GM12878 (cell line): Measurements from ENCODE around the gene C1QB. TPM values are rescaled to one million over a fixed set of nuclear protein-coding genes. Genes with fewer than 3 reads are reported as not detected.

Experiments used
- ATAC-seq: fragments of 200-7000 bp; cut with Tn5 transposase; 3 replicates; pipeline ENCODE4 v1.9.1; 2020; ENCODE audit warnings: mild to moderate bottlenecking, moderate library complexity
- BruUV-seq: library from RNA; stranded (reverse); fragments of 400-500 nt; replicated peaks from 2 replicates; lab custom pipeline; 2021; lab: Mats Ljungman, UMichigan
- CTCF ChIA-PET: fragments of 300-600 bp; sonication (Branson Sonifier 250); formaldehyde crosslinking; extraction: SDS; loops from one replicate; lab custom pipeline; 2021; ENCODE audit warnings: inconsistent platforms; lab: Yijun Ruan, JAX
- POLR2A ChIA-PET: fragments of 350-600 bp; formaldehyde crosslinking; extraction: SDS; loops from one replicate; lab custom pipeline; 2021; ENCODE audit warnings: inconsistent platforms; lab: Charles Lee
- RAD21 ChIA-PET: fragments of 300-600 bp; sonication (Branson Sonifier 250); formaldehyde crosslinking; loops from one replicate; lab custom pipeline; 2023; ENCODE audit warnings: antibody characterized with exemption; ENCODE audit not compliant: unreplicated experiment; lab: Charles Lee
- SMC1A ChIA-PET: fragments of 300-600 bp; sonication (Branson Sonifier 250); formaldehyde crosslinking; loops from one replicate; lab custom pipeline; 2023; ENCODE audit not compliant: unreplicated experiment, uncharacterized antibody; lab: Charles Lee
- DNase-seq: peaks from one replicate; pipeline ENCODE4 v3.0.0-alpha.2; 2011; ENCODE audit warnings: low read depth, low spot score
- FAIRE-seq: peaks from 3 replicates; lab custom pipeline; 2011; peaks lifted over from hg19 to GRCh38; lab: Jason Lieb, UNC
- H2AFZ ChIP-seq: 2 replicates; pipeline ENCODE4 v1.6.0; 2011; ENCODE audit warnings: low read depth, low read length, control low read depth; ENCODE audit not compliant: control insufficient read depth
- H3K27ac ChIP-seq: 2 replicates; pipeline ENCODE4 v1.5.1; 2011; ENCODE audit warnings: control low read depth; ENCODE audit not compliant: control insufficient read depth, insufficient read depth
- H3K27me3 ChIP-seq, 2 experiments: replicated peaks in 1 of 2; 2 replicates each; pipeline versions ENCODE4 v1.6.0 to v1.6.1; 2011; ENCODE audit warnings: low read length in 1 of 2; ENCODE audit not compliant: control insufficient read depth in 2 of 2, insufficient read depth in 2 of 2
- H3K36me3 ChIP-seq, 2 experiments: 2 replicates each; pipeline ENCODE4 v1.5.1; 2011; ENCODE audit warnings: low read length in 1 of 2; ENCODE audit not compliant: control insufficient read depth in 2 of 2, insufficient read depth in 2 of 2
- H3K4me1 ChIP-seq: 2 replicates; pipeline ENCODE4 v1.6.1; 2011; ENCODE audit warnings: mild to moderate bottlenecking, low read length, moderate library complexity, mixed read lengths; ENCODE audit not compliant: control insufficient read depth, insufficient read depth
- H3K4me2 ChIP-seq: 2 replicates; pipeline ENCODE4 v1.6.0; 2011; ENCODE audit warnings: control low read depth; ENCODE audit not compliant: control insufficient read depth, insufficient read depth
- H3K4me3 ChIP-seq: fragments of 200-600 bp; sonication (generic); 2 replicates; pipeline ENCODE4 v1.5.1; 2016
- H3K79me2 ChIP-seq: 2 replicates; pipeline ENCODE4 v1.6.0; 2011; ENCODE audit warnings: low read length; ENCODE audit not compliant: control insufficient read depth, insufficient read depth
- H3K9ac ChIP-seq: 2 replicates; pipeline ENCODE4 v1.8.0; 2011; ENCODE audit warnings: low read length, control low read depth, mixed read lengths; ENCODE audit not compliant: control insufficient read depth, insufficient read depth
- H3K9me3 ChIP-seq: replicated peaks from 3 replicates; pipeline ENCODE4 v1.5.1; 2011; ENCODE audit warnings: mild to moderate bottlenecking, low read length; ENCODE audit not compliant: control insufficient read depth, insufficient read depth
- H4K20me1 ChIP-seq: 2 replicates; pipeline ENCODE4 v1.6.0; 2011; ENCODE audit not compliant: control insufficient read depth, insufficient read depth
- BRCA1 ChIP-seq: IDR thresholded peaks from 2 replicates; pipeline ENCODE4 v1.6.1; 2011; ENCODE audit warnings: low read depth, low read length, improper control_type of control experiment
- CHD4 ChIP-seq: fragments of 200-600 bp; sonication (generic); IDR thresholded peaks from 2 replicates; pipeline ENCODE4 v1.6.1; 2016; ENCODE audit warnings: mild to moderate bottlenecking
- EGR1 ChIP-seq, 2 experiments: IDR thresholded peaks; 1 replicate in 1 of 2; 2 replicates in 1 of 2; pipeline ENCODE4 v1.6.1; 2011 to 2012; ENCODE audit warnings: low read depth in 2 of 2, low read length in 2 of 2, borderline replicate concordance in 1 of 2, mild to moderate bottlenecking in 1 of 2, moderate library complexity in 1 of 2
- ESRRA ChIP-seq: IDR thresholded peaks from 2 replicates; pipeline ENCODE4 v1.6.1; 2012; ENCODE audit warnings: mild to moderate bottlenecking, low read length, improper control_type of control experiment
- MYB ChIP-seq: fragments of 150-350 bp; IDR thresholded peaks from 2 replicates; pipeline ENCODE4 v1.6.1; 2014; ENCODE audit warnings: mild to moderate bottlenecking, low read depth, low read length, borderline replicate concordance
- PAX8 ChIP-seq: fragments of 450-650 bp; IDR thresholded peaks from 2 replicates; pipeline ENCODE4 v1.6.1; 2017; ENCODE audit warnings: mild to moderate bottlenecking, moderate library complexity
- RCOR1 ChIP-seq: conservative IDR thresholded peaks from 2 replicates; pipeline ENCODE4 v1.6.1; 2012; ENCODE audit warnings: low read depth, low read length, improper control_type of control experiment
- RUNX3 ChIP-seq: IDR thresholded peaks from 2 replicates; pipeline ENCODE4 v1.6.1; 2012; ENCODE audit warnings: low read length, inconsistent platforms
- SIX5 ChIP-seq: IDR thresholded peaks from 2 replicates; pipeline ENCODE4 v1.6.1; 2011; ENCODE audit warnings: mild to moderate bottlenecking, low read depth, low read length, moderate library complexity; ENCODE audit not compliant: severe bottlenecking
- SREBF1 ChIP-seq: IDR thresholded peaks from 2 replicates; pipeline ENCODE4 v1.6.1; 2012; ENCODE audit warnings: mild to moderate bottlenecking, low read length
- STAT3 ChIP-seq: IDR thresholded peaks from 2 replicates; pipeline ENCODE4 v1.6.1; 2011; ENCODE audit warnings: low read depth, low read length, improper control_type of control experiment
- SUZ12 ChIP-seq: fragments of 200-600 bp; sonication (generic); IDR thresholded peaks from one replicate; pipeline ENCODE4 v1.6.1; 2018; ENCODE audit warnings: antibody characterized with exemption, mild to moderate bottlenecking; ENCODE audit not compliant: unreplicated experiment
- ZNF384 ChIP-seq: IDR thresholded peaks from 2 replicates; pipeline ENCODE4 v1.6.1; 2012; ENCODE audit warnings: low read depth, mild to moderate bottlenecking, low read length, improper control_type of control experiment, borderline replicate concordance
- in situ Hi-C: fragments of 300-500 bp; cut with MboI; formaldehyde crosslinking; loops from 9 replicates; pipeline ENCODE4 v1.14.3; 2018; ENCODE audit warnings: mixed read lengths
- intact Hi-C: fragments of 100-400 bp; cut with micrococcal nuclease; formaldehyde crosslinking; loops from one replicate; pipeline ENCODE4 v1.14.2; 2022; ENCODE audit not compliant: unreplicated experiment
- polyA plus RNA-seq, 11 experiments: library from polyadenylated mRNA; depleted of rRNA in 4 of 11; unstranded in 6 of 11; stranded (reverse) in 5 of 11; fragments of >200 nt; fragmentation: Nextera tagmentation in 4 of 11; fragmentation: Illumina TruSeq in 1 of 11; extraction: Ambion mirVana in 4 of 11; extraction: Trizol in 1 of 11; gene quantifications; 1 replicate in 1 of 11; 2 replicates in 10 of 11; pipeline versions ENCODE4 v1.2.1 to v1.2.3, GENCODE V29; 2011 to 2016; ENCODE audit warnings: inconsistent platforms in 2 of 11, missing spikeins in 2 of 11, low read depth in 1 of 11
- total RNA-seq, 4 experiments: library from RNA; depleted of rRNA in 3 of 4; stranded (reverse); fragments of >200 nt in 3 of 4; fragmentation: Illumina TruSeq in 1 of 4; extraction: Trizol in 1 of 4; gene quantifications; 2 replicates each; pipeline versions ENCODE4 v1.2.1 to v1.2.3, GENCODE V29; 2013 to 2021
- TF ChIP-seq, protein P1 (sequence below): IDR thresholded peaks from 2 replicates; pipeline ENCODE4 v1.6.1; 2012; ENCODE audit warnings: low read length, inconsistent platforms
- TF ChIP-seq, protein P2 (sequence below): IDR thresholded peaks from 2 replicates; pipeline ENCODE4 v1.6.1; 2012; ENCODE audit warnings: low read depth, low read length, improper control_type of control experiment
- TF ChIP-seq, protein P3 (sequence below): fragments of 450-650 bp; IDR thresholded peaks from 2 replicates; pipeline ENCODE4 v1.6.1; 2017; ENCODE audit warnings: antibody characterized with exemption, mild to moderate bottlenecking, moderate library complexity

Gene C1QB
- total and polyA plus RNA-seq, 10 of the 15 experiments (the other 5 are each of a cell fraction or from before 2014, with no cell fraction given) = 0.62 TPM; not detected in 9

DNA sequence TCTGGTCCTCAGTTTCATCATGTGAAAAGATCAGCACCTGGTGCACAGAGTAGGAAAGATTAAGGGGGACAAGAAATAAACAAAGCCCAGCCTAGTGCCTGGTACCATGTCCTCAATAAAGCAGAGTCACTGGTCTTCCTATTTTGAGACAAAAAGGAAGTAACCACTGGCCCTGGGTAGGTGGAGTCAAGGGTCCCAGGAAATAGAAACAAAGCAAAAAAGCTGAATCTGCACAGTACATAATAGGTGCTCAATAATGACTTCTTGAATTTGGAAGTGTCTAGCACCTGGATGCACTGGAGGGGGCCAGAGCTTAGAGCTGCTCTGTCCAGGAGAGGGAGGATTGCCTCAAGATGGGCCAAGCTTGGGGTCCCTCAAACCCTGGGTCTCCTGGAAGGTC, 55.7 kb downstream of the C1QB start:
- H4K20me1 ChIP-seq = no peaks in the 10 kb centered on the region
- intact Hi-C loops (no loop called here), in situ Hi-C loops (loop anchor here (10.0 kb wide), 1 partner anchor 176 kb away; no protein-coding TSS in a partner anchor)
- H3K79me2 ChIP-seq = no peaks in the 10 kb centered on the region
- H3K27ac ChIP-seq = no peak overlapping the region
- H2AFZ ChIP-seq = no peak overlapping the region
- no peaks in the 10 kb centered on the region for H3K36me3 ChIP-seq
- DNase-seq = no peak
- peaks cover 3 to 12% of the 10 kb centered on the region in 2 experiments for H3K27me3 ChIP-seq
- no peak overlapping the region for H3K4me2 ChIP-seq
- H3K9me3 ChIP-seq = no peaks in the 10 kb centered on the region
- H3K9ac ChIP-seq = no peak overlapping the region
- SMC1A ChIA-PET = interaction anchor here (0.8 to 1.6 kb wide), 3 partner anchors 11 to 37 kb away, joined by 3 to 4 read pairs (median 3); no protein-coding TSS in a partner anchor
- no peak for FAIRE-seq
- BruUV-seq = no TSS peak
- ATAC-seq = no peak
- no peak overlapping the region for H3K4me3 ChIP-seq
- POLR2A ChIA-PET = no interaction called here
- RAD21 ChIA-PET = interaction anchor here (1.5 kb wide), 1 partner anchor 23 kb away, joined by 3 read pairs; no protein-coding TSS in a partner anchor
- CTCF ChIA-PET = interaction anchor here (0.7 to 1.5 kb wide), 4 partner anchors 23 to 255 kb away, joined by 3 to 9 read pairs (median 4); no protein-coding TSS in a partner anchor
- TF ChIP-seq STAT3 (no peak), RCOR1 (no peak), SUZ12 (no peak), CHD4 (no peak), BRCA1 (no peak), SREBF1 (no peak), RUNX3 (no peak), MYB (no peak), SIX5 (no peak), PAX8 (no peak), ZNF384 (no peak), ESRRA (no peak), EGR1 (IDR thresholded peaks at IDR 0.05; ENCODE audit: borderline replicate concordance in 1 of 2, low read depth in 2 of 2, low read length in 2 of 2) (no peak)
- TF ChIP-seq, protein P1, sequence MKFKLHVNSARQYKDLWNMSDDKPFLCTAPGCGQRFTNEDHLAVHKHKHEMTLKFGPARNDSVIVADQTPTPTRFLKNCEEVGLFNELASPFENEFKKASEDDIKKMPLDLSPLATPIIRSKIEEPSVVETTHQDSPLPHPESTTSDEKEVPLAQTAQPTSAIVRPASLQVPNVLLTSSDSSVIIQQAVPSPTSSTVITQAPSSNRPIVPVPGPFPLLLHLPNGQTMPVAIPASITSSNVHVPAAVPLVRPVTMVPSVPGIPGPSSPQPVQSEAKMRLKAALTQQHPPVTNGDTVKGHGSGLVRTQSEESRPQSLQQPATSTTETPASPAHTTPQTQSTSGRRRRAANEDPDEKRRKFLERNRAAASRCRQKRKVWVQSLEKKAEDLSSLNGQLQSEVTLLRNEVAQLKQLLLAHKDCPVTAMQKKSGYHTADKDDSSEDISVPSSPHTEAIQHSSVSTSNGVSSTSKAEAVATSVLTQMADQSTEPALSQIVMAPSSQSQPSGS = no peak
- TF ChIP-seq, protein P2, sequence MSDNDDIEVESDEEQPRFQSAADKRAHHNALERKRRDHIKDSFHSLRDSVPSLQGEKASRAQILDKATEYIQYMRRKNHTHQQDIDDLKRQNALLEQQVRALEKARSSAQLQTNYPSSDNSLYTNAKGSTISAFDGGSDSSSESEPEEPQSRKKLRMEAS = no peak
- TF ChIP-seq, protein P3, sequence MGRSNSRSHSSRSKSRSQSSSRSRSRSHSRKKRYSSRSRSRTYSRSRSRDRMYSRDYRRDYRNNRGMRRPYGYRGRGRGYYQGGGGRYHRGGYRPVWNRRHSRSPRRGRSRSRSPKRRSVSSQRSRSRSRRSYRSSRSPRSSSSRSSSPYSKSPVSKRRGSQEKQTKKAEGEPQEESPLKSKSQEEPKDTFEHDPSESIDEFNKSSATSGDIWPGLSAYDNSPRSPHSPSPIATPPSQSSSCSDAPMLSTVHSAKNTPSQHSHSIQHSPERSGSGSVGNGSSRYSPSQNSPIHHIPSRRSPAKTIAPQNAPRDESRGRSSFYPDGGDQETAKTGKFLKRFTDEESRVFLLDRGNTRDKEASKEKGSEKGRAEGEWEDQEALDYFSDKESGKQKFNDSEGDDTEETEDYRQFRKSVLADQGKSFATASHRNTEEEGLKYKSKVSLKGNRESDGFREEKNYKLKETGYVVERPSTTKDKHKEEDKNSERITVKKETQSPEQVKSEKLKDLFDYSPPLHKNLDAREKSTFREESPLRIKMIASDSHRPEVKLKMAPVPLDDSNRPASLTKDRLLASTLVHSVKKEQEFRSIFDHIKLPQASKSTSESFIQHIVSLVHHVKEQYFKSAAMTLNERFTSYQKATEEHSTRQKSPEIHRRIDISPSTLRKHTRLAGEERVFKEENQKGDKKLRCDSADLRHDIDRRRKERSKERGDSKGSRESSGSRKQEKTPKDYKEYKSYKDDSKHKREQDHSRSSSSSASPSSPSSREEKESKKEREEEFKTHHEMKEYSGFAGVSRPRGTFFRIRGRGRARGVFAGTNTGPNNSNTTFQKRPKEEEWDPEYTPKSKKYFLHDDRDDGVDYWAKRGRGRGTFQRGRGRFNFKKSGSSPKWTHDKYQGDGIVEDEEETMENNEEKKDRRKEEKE = no peak
- peaks cover 29% of the 10 kb centered on the region for H3K4me1 ChIP-seq
